GM18868 (cell line): Measurements from ENCODE around the gene KLHDC1.
"Not testable (repeated sequence)": the region's sequence is repeated elsewhere in the genome, so short reads cannot be mapped to it uniquely, and the experiment has no call there.

Source experiments
- ATAC-seq: cut with Tn5 transposase; IDR thresholded peaks from one replicate; pipeline ENCODE4 v1.9.1; 2021; ENCODE audit warnings: mild to moderate bottlenecking, moderate library complexity; ENCODE audit not compliant: unreplicated experiment

The KLHDC1 gene

DNA sequence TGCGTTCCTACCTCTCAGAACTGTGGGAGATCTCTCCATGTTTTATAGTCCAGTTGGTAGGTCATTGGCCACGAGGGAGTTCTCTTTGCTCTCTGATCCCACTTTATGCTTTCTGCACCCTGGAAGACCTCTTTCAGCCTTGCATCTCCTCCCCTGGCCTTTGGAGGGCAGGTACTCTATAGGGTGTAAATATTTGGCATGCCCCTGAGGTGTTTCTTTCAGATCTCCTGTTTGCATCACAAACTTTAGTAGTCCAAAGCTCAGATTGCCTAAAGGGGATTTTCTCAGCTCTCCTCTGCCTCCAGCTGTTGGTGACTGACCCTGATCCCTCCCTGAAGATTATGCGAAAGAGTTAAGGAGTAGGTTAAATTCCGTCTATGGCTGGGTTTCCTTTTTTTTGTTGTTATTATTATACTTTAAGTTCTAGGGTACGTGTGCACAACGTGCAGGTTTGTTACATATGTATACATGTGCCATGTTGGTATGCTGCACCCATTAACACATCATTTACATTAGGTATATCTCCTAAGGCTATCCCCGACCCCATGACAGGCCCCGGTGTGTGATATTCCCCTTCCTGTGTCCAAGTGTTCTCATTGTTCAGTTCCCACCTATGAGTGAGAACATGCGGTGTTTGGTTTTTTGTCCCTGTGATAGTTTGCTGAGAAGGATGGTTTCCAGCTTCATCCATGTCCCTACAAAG is 29.0 kb downstream of the KLHDC1 start:
- ATAC-seq, result not testable (repeated sequence)

DNA sequence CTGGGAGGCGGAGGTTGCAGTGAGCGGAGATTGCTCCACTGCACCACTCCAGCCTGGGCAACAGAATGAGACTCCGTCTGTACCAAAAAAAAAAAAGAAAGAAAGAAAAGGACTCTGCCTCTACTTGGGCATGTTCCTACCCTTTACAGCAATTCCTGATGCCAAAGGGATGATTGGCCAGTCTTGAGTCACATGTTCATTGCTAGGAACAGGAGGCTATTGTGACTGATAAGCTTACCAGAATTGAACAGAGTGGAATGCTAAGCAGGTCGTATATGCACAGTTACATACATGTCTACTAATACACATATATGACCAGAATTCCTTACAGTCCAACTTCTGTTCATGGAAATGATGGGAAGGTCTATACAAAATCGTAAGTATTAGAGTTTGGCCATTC is 34.3 kb downstream of the KLHDC1 start:
- no peak for ATAC-seq

DNA sequence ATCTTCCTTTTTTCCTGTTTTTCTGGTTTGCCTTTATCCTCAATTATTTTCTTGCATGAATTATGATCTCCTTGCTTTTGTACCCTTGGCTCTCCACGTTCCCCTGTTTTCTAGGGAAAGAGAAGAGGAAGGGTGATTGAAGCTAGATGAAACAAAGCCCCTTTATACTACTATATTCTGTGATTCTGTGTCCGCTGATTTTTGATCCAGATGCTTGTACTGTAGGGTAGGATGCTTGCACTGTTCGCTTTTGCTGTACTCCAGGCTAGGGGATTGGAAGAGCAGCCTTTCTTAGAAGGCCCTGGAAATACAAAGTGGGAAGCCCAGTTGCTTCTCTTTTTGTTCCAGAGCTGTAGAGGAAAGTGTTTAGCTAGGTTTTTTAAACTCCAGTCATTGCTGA is 40.0 kb downstream of the KLHDC1 start:
- no peak for ATAC-seq

DNA sequence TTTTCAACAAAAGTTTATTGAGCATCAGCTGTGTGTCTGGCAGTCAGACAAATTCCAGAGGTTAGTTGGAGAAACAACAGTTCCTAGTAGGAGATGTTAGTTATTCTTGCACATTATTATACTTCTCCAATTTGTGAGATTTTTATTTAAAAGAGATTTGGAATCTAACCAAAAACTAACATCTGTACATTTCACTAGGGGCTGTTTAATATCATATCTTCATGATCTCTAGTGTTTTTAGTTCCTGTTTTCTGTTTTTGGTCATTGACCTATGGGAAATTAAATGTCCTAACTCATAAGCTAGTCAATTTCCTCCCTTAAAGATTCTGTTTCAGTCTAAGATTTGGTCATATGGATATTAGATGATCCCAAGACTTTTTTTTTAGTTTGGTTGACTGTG is 40.9 kb downstream of the KLHDC1 start:
- ATAC-seq, result no peak

DNA sequence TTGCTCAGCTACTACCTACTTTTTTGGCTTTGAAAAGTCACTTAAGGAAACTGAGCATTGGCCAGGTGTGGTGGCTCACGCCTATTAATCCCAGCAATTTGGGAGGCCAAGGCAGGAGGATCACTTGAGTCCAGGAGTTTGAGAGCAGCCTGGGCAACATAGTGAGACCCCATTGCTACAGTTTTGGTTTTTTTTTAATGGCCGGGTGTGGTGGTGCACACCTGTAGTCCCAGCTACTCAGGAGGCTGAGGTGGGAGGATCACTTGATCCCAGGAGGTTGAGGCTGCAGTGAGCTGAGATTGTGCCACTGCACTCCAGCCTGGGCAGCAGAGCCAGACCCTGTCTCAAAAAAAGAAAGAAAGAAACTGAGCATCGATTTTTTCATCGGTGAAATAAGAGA is 42.7 kb downstream of the KLHDC1 start:
- not testable (repeated sequence) for ATAC-seq

DNA sequence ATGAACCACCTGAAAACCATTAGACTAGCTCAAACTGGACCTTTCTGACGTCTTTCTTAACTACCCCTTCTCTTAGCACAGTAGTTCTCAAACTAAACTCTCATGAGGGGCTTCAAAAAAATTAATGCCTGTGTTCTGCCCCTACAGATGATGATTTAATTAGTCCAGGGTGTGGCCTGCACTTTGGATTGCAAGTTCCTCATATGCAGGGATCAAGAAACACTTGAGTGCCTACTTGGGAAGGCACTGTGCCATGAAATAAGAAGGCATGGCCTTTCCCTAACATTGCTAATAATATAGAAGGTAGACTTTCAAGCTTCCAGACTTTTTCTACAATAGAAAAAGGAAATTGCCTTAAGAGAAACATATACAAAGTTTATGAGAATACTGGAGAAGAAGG is 52.3 kb downstream of the KLHDC1 start:
- no peak for ATAC-seq

DNA sequence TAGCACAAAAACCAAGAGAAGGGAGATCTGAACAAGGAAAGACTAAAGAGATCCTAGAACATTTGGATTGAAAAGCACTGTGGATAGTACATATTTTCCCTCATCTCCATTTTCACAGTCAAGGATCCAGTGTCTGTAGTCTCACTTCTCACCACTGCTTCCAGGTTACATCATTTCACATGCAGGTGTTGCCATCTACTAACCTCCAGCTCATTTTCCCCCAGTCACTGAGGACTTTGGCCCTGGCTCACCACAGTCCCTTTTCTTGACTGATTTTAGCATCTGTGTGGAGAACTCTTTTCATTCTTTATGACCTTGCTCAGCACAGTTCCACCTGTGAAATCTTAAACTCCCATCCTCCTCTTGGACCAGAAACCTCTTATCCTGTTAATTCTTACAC is 53.6 kb downstream of the KLHDC1 start:
- ATAC-seq, result not testable (repeated sequence)

DNA sequence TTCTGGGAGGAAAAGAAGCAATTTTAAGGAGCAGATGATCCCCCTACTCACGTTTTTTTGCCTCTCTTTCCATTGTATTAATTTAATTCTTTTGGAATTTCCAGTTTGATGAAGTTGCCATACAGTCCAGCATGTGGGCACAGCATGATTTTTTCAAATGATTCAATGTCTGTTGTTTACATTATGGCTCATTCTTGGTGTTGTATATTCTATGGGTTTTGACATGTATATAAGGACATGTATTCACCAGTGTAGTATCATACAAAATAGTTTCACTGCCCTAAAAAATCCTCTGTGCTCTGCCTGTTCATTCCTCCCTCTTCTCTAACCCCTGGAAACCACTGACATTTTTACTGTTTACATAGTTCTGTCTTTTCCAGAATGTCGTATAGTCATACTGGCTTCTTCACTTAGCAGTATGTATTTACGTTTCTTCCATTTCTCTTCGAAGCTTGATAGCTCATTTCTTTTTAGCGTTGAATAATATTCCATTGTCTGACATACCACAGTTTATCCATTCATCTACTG is 61.7 kb downstream of the KLHDC1 start:
- ATAC-seq, result no peak

DNA sequence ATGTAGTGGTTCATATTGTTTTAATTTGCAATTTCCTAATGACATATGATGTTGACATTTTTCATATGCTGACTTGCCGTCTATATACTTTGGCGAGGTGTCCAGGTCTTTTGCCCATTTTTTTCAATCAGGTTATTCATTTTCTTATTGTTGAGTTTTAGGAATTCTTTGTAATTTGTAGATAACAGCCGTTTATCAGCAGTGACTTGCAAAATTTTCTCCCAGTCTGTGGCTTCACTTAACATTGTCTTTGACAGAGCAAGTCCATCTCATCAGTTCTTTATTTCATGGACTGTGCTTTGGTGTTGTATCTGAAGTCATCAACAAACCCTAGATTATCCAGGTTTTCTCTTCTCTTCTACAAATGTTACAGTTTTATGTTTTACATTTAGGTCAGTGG is 62.5 kb downstream of the KLHDC1 start:
- no peak for ATAC-seq

DNA sequence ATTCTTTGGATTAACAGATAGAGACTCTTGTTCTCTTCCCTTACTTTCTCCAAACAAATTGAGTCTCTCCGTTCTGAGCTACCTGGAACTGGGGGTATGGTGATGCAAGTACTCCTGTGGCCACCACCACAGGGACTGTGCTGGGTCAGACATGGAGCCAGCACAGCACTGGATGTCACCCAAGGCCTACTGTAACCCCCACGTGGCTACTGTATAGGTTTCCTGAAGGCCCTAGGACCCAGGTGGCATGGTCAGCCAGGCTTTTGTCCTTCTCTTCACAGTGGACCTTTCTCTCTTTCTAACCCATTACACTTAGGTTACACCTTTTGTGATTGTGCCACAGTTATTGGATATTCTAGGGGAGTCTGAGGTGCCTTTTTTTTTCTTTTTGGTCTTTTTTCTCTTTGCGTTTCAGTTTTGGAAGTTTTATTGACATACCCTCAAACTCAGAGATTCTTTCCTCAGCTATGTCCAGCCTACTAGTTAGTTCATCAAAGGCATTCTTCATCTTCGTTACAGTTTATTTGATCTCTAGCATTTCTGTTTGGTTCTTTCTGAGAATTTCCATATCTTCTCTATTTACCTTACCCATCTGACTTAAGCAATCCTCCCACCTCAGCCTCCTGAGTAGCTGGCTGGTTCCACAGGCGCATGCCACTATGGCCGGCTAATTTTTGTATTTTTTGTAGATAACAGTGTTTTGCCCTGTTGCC is 69.1 kb downstream of the KLHDC1 start:
- no peak for ATAC-seq

DNA sequence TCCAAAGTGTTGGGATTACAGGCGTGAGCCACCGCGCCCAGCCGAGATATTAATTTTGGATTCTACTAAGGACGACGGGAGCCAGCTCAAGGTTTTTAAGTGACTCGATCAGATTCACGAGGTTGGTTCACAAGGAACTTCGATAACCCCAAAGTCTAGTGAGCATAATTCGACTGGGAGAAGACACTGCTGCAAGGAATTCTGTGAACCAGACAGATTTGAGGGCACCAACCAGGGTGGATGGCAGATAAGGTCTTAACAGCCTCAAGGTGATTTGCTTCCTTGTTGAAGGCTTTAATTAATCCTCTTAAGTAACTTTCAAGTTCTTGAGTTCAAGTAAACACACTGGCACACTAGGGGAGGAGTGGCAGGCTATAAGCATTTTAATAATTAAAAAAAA is 73.9 kb downstream of the KLHDC1 start:
- ATAC-seq, result no peak

DNA sequence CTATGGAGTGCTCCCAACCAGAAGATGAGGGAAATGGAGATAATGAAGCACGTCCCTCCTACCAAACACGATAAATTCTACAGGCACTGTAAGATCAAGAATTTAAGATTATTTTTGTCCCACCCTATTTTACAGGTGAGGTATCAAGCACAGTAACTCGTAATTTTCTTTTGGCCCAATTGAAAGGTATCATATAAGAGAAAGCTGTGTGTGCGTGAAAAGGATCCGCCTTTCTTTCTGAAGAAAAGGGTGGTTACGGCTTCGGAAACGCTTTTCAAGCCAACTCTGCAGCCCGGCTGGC is 74.3 kb downstream of the KLHDC1 start:
- no peak for ATAC-seq

DNA sequence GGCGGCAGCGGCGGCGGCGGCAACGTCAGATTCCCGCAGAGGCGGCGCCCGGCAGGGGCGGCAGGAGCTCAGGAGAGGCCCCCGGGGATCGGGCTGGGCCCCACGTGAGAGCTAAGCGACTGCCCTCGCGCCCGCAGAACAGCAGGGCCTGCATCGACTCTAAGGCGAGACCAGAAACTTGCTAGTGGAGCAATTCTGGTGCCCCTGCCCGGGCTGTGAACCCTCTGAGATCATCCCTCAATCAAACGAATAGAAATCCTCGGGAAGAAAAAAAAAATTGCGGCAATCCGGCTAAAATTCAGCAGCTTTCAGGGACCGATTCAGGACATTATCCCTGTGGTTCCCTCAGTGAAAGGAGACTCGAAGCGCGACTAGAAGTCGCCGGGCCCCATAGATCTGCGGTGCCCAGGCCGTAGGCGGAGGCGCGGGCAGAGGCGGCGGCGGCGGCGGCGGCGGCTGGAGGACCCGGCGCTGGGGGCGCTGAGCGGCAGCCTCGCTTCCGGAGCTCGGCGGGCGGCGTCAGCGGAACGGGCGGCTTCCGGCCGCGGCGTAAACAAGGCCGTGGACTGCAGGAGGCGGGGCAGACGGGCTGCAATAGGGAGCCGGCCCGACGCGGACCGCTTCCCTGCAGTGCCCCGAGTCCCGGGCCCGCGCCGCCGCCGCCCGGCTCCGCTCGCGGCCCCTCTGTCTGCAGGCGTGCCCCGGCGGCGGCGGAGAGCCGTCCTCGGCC is 74.8 kb downstream of the KLHDC1 start, which contains the start of gene KLHDC2:
KLHDC2 (plus strand) TSS at position 583 of the 730 bp plus-strand sequence. CDS start 316 bp downstream, outside the sequence.
- ATAC-seq, result peak; percentile 92

DNA sequence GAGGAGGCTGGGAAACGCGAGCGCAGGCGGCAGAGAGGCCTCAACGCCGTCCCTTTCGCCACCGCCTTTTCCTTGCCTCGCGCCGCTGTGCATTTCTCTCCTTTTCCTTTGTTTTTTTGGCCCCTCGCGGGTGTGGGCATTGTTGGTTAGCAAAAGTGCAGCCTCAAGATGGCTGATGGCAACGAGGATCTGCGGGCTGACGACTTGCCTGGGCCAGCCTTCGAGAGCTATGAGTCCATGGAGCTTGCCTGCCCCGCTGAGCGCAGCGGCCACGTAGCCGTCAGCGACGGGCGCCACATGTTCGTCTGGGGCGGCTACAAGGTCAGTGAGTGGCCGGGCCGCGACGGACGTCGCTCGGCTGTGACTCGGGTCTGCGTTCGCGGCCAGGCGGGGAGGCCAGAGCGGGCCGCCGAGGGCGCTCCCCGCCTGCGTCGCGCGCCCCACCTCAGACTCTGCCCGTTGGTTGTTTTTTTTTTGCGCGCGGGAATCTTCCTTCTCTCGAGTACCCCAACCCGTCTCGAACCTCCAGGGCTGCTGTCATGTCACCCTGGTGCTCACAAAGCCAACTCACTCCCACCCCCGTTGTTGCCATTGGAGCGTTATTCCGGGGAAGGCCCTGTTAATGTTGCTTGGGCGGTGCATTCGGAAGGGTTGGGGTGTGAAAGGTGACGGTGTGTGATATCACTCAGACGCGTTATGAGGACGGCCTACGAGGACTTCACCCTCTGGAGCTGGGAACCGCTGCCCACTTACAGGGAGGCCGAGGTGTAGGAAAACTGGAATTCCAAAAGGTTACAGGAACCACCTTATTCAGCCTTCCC is 75.6 kb downstream of the KLHDC1 start:
- peak; percentile 28 for ATAC-seq

DNA sequence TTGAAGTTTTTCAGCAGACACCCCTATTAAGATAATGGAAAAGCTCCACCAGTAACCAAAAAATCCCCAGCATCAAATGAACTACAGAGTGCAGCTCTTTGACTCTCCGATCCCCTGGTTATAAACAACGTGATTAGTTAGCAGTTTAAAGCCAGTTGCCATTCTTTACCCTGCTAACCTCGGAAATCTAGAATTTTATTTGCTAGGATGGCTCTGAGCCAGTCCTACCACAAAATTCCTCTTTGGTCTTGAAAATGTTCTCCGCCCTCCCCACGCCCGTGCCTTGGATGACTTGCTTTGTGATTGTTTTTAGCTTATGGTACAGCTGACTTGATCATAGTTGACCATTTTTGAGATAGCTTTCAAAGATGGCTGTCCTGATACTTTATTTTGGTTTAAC is 76.3 kb downstream of the KLHDC1 start:
- no peak for ATAC-seq

DNA sequence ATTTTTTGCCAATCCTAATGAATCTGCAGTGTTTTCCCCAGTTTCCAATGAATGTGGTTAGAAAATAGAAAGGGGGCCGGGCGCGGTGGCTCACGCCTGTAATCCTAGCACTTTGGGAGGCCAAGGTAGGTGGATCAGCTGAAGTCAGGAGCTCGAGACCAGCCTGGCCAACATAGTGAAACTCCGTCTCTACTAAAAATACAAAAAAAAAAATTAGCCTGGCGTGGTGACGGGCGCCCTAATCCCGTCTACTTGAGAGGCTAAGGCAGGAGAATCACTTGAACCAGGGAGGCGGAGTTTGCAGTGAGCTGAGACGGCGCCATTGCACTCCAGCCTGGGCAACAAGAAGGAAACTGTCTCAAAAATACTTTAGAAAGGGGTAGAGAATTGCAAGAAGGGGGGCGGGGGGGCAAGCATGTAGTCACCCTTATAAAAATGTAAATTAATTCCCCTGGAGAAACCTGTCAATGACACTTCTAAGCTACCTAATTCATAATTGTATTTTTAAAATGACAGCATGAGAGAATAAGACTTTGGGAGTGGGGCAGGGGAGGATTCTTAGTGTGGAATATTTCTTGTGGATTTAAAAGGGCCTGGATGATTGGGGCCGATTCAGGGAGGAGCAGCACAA is 76.8 kb downstream of the KLHDC1 start:
- ATAC-seq, result no peak

DNA sequence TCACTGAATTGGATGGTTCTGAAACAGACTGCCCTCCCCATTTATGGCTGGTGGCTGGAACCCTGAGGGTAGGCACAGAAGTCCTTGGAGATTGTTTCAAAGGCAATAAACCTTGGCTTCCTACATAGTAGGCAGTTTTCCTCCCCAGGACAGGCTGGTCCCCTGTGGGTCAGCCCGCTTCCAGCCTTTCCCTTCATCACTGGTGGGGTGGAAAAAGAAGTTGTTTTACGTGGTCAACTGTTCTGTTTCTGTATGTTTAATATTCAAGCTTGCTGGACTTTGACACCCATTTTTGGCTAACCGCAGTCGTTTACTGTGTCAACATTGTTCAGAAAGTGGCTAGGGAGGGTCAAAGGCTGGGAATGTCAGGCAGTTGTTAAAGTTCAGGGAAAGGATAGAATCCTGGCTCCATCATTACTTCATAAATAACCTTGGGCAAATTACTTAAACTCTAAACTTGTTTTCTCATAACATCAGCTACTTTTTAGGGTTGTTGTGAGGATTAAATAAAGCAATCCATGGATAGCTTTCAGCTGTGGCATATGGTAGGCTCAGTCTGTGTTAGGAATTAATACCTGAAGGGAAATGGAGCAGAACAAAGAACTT is 77.4 kb downstream of the KLHDC1 start:
- ATAC-seq, result no peak

DNA sequence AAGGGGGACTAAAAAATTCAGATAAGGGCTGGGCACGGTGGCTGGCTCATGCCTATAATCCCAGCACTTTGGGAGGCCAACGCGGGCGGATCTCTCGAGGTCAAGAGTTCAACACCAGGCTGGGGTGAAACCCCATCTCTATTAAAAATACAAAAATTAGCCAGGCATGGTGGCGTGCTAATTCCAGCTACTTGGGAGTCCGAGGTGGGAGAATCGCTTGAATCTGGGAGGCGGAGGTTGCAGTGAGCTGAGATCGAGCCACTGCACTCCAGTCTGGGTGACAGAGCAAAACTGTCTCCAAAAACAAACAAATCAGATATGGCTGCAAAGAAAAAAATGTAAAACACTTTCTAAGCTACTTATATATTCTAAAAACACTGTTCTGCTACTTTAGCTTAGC is 78.8 kb downstream of the KLHDC1 start:
- not testable (repeated sequence) for ATAC-seq

DNA sequence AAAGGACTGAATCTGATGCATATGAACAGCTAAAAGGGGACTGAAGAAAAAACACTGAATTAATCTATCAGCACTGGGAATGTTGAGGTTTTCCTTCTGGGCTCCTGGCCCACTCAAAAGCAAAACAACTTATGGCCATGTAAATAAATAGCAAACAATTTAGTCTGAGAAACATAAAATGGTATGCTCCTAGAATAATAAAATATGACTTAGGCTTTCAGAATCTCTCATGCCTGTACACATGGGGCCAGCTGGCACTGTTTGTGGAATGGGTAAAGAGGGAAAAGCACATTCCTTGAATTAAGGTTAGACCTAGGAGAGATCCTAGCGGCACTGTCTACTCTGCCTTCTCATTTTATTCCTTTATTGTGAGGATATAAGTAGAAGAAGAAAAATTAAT is 81.2 kb downstream of the KLHDC1 start:
- ATAC-seq, result no peak

DNA sequence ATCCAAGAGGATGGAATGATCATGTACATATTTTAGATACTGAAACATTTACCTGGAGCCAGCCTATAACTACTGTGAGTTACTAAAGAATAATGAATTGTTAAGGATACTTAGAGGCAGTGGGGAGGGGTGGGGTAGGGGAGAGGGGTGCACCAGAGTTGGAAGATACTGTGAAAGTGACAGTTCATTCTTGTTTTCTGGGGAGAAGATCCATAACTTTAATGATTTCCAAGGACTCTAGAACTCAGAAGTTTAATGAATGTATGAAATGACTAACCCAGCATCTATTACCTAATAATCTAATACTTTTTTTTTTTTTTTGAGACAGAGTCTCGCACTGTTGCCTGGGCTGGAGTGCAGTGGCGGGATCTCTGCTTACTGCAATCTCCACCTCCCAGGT is 85.5 kb downstream of the KLHDC1 start:
- ATAC-seq, result no peak
